NK-92 (cell line): ENCODE results near the gene TMEM232.
"Not testable (repeated sequence)": the region's sequence is repeated elsewhere in the genome, so short reads cannot be mapped to it uniquely, and the experiment has no call there.

Experiments used
- DNase-seq: peaks from one replicate; lab custom pipeline; 2025; ENCODE audit not compliant: unreplicated experiment; lab: John Stamatoyannopoulos, UW

TMEM232 gene

GRCh38 chr5:110726249-110727024 lies at the start of gene TMEM232:
Gene TMEM232, minus strand, starts transcription at chr5:110726671. Its CDS starts 59,319 bp downstream, at chr5:110667352.
- DNase-seq = no peak

- no peak for DNase-seq
These were observed 43.8 kb upstream of the TMEM232 start for GRCh38 chr5:110770286-110770685.

DNA sequence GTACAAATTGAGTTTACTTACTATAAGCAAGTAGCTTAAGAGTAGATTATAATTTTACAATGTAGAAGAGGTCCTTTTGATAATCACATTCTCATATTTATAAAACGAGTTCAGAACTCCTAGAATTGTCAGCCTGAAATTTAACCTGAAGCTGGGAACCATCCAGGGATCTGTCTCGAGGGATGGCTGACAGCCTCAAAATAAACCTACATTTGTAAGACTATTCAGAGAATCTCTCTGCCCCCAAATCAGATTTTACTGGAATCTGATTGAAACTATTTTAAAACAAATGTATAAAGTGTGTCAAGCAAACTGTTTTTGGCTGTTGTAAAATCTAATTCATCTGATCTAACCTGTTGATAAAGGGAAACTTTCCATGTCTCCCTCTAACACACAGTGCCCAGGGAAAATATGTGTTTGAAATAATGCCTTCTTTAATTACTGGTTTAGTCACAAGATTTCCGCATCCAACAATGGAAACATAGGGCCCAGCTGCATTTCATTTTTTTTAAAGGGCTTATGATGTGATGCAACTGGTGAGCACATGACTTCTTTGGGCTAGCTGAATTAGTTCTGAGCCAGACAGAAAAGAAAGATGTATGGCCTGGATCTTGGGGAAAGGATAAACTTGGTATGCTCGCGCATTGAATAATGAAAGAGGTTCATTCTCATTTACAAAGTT lies 42.7 kb upstream of the TMEM232 start:
- no peak for DNase-seq

DNA sequence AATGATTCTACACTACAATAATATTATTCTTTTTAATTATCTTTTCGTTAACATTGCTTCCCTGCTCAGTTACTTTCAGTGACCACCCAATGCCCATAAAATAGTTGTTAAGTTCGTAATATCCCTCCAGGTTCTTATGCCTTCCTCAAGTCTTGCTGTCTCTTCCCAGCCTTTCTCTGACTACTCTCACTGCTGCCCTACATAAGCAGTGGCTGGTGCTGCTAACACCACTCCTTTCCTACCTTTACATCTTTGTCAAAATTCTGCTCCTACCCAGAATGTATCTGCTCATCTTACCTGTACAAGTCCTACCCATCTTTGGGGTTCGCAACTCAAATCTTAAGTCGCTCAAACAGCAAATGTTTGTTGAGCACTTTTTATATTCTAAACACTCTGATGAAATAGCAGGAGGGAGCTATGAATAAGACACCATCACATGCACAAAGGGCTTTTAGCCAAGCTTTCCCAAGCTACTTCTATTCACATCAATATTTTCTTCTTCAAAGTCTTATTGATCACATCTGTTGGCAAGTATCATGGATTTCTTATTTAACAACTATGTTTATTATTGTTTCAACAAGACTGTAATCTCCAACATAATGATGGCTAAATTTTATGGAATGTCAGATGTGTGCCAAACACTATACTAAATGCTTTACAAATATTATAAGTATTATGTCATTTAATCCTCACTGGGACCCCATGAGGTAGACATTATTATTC lies 41.8 kb upstream of the TMEM232 start:
- DNase-seq = no peak

DNA sequence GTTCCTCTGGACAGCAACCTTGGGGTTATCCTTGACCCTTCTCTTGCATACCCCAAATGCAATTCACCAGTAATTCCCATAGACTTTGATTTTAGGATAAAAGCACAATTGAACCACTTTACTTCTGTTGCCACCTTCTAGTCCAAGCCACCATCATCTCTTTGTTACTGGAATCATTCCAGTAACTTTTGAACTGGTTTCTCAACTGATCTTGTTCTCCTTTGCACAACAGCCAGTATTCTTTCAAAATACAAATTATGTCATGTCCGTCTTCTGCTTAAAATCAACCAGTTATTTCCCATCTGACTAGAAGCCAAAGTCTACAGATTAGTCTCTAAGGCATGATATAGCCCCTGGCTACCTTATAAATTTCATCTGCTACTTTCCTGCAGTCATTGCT lies 33.7 kb upstream of the TMEM232 start:
- no peak for DNase-seq

- no peak for DNase-seq
These were observed 30.8 kb upstream of the TMEM232 start for GRCh38 chr5:110757118-110757729.

DNA sequence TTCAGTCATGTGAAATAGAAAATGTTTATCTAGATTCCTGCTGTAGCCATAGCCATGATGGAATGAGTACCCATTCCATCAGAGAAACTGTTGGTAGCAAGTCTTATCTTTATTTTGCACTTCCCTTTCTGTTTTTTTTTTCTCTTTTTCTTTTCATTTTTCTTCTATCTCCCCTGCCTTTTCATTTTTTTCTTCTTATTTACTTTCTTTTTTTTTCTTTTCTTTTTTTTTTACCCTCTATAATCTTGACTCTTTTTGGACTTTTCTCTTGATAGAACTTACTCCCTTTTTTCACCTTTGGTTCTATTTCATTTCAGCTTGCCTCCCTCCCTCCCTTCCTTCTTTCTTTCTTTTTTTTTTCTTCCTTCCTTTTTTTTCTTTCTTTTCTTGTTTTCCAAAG lies 27.7 kb upstream of the TMEM232 start:
- DNase-seq = no peak

GRCh38 chr5:110753600-110753999 lies 27.1 kb upstream of the TMEM232 start:
- no peak for DNase-seq

DNA sequence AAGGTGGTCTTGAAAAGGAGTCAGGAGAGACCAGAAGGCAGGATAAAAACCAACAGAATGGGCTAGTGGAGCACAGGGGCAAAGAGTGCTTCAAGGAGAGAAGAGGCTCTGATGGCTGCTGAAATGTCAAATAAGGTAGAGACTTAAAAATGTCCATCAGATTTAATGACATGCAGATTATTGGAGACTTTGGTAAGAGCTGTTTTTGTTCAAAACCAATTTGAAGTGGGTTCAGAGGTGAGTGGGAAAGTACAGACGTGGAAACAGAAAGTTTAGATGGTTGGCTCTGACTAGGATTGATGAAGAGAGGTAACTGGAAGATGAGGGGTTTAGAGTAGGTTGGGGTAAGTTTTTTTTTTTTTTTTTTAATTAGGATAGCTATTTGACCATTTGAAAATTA lies 26.5 kb upstream of the TMEM232 start:
- DNase-seq = no peak

GRCh38 chr5:110751902-110752762 lies 25.7 kb upstream of the TMEM232 start:
- no peak for DNase-seq

DNA sequence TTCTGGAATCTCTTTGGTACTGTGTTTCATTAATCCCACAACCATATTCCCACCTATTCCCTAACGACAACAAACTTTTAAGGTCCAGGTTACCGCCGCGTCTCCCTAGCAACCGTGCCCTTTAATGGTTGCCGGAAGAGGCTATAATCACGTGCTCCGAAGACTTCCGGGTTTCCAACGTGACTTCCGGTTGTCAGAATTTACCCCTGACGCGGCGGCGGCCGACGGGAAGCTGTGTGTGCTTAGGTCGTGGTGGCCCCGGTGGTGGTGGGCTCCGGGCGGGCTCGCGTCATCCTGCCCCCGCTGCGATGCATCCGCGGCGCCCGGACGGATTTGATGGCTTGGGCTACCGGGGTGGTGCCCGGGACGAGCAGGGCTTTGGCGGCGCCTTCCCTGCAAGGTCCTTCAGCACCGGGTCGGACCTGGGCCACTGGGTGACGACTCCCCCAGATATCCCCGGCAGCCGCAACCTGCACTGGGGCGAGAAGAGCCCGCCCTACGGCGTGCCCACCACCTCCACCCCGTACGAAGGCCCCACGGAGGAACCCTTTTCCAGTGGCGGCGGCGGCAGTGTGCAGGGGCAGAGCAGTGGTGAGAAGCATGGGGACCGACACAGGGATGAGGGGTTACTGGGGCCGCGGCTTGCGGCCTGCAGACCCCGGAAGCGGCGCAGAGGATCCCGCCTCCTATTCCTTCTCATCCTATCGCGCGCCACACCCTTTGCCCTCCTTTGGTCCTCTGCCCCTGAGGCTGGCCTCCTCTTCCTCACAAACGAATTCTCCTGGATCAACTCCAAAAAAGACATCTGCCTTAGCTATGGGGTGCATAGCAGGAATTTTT lies 12.6 kb upstream of the TMEM232 start, which contains the start of gene SLC25A46:
TSS of gene SLC25A46 (plus strand) at position 196 of the 840 bp plus-strand sequence. CDS start at position 309, 113 bp downstream.
- DNase-seq = no peak

- no peak for DNase-seq
These were observed 12.0 kb upstream of the TMEM232 start for GRCh38 chr5:110738503-110738811.

DNA sequence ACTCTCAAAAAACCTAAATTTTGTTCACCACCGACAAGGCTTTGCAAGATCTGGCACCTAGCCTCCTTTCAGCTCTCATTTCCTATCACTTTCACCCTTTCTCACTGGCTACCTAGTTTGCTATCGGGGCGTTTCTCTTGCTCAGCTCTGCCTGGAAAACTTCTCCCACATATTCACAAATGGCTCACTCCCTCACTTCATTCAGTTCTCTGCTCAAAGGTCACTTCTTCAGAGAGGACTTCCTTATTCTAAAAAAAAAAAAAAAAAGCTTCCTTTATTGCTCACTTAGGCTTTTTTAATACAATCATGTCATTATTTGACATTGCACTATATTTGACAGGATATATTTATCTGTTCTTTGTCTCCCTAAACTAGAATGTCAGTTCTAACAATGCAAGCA lies 10.3 kb upstream of the TMEM232 start:
- DNase-seq = no peak

- no peak for DNase-seq
These were observed 9.1 kb upstream of the TMEM232 start for GRCh38 chr5:110735556-110735955.

DNA sequence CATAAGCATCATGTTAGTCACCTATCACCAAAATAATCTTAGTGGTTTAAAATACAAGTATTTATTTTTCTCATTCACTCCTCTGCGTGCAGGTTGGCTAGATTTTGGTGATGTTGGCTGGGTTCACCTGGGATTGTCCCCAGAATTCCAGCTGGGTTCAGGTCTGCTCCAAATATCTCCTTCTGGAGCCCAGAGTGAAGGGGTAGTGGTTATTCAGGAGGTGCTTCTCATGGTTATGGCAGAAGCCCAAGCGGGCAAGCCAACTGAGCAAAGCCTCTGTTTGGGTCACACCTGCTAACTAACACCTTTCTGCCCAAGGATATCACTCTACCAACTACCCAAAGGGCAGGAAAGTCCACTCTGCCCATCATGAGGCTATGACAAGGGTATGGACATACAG lies 7.6 kb upstream of the TMEM232 start:
- no peak for DNase-seq

- DNase-seq = not testable (repeated sequence)
These were observed 5.0 kb upstream of the TMEM232 start for GRCh38 chr5:110731499-110731898.

DNA sequence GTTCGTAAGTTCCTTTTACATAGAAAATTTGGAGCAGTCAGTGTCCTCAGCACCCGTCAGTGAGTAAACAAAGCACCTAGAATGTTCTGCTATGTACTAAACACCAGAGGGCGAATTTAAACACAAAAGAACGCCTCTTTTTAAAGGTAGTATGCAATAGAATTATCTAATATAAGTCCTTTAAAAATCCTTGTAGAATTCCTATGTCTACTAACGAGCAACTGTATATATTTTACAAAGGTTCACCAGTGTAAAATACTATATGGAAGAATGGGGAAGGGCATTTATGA lies 499 bp upstream of the TMEM232 start:
- no peak for DNase-seq

DNA sequence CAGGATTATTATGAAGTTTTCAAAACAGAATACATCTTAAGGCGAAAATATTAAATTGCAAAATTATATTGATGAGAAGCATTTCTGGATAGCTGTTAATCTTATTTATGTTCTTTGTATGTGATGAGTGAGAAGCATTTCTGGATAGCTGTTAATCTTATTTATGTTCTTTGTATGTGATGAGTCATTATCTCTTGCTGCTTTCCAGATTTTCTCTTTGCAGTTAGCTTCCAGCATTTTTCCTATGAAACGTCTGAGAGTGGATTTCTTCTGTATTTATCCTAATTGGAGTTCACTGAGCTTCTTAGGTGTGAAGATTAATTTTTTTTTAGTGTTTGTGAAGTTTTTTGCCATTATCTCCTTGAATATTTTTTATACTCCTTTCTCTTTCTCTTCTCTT lies 8.2 kb downstream of the TMEM232 start:
- DNase-seq = no peak

DNA sequence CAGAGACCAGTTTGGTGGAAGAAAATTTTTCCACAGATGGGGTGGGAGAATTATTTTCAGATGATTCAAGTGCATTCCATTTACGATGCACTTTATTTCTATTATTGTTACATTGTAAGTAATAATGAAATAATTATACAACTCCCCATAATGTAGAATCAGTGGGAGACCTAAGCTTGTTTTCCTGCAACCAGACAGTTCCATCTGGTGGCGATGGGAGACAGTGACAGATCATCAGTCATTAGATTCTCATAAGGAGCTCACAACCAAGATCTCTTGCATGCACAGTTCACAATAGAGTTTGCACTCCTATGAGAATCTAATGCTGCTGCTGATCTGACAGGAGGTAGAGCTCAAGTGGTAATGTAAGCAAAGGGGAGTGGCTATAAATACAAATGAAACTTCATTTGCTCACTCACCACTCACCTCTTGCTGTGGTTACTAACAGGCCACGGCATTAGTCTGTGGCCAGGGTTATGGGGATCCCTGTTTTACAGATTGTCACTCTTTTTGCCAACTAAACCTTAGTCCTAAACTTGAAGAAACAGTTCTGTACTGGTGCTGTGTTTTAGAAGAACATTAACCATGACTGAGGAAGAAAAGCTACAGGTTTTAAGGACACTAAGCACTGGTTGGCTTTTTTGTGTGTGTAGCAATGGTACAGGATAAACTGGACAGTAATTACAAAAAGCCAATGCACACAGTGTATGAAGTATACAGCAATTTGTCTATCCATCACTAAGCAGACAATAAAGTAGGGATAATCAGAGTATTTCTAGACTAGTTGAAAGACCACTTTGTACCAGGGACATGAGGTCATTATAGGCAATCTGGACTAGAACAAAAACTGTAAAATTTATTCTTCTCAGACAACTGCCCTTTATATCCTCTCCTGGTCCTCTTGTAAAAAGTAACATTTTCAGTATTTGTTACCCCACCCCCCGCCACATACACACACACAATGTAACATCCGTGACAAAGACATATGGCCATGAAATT lies 9.9 kb downstream of the TMEM232 start:
- DNase-seq = no peak
